Amniotic epithelial cell (primary cell): ENCODE results near the gene ANKS1B.

Experiments used
- DNase-seq: peaks from one replicate; pipeline ENCODE4 v3.0.0-alpha.2; 2010; ENCODE audit warnings: low read depth

ANKS1B gene

DNA sequence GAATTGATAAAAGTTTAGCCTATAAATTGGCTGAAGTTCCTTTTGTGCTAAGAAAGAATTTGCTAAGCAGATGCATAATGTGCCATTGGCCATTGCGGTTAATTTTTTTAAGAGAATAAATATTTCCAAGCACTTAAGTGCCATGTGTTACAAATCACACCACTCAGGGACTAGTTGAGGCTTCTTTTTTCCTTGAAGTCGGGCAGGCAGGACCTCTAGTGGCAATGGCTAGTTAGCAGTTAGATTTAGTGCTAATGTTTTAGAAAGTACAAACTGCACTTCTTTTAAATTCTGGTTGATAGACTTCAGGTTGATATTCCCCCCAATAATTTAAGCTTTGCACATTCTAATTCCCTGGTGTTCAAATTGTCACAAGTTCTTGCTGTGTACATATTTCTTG is 1045.4 kb downstream of the ANKS1B start:
- peak; percentile 16 for DNase-seq

DNA sequence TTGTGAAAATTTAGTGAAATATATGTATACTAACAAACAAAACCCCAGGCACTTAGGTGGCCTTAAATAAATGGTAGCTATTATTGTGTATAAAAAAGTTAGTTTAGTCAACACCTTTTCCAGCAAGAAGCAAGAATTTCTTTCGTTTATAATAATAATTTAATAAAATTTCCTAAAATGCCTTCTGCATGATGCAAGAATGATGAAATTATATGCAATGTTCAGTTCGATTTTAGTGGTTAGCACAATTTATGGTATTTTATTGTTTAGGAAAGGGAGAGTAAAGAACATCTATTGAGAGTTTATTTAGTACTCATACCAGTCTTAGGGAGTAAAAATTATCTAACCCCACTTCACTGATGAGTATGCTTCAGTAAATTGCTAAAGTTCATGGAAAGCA is 1048.9 kb downstream of the ANKS1B start:
- DNase-seq, result no peak

DNA sequence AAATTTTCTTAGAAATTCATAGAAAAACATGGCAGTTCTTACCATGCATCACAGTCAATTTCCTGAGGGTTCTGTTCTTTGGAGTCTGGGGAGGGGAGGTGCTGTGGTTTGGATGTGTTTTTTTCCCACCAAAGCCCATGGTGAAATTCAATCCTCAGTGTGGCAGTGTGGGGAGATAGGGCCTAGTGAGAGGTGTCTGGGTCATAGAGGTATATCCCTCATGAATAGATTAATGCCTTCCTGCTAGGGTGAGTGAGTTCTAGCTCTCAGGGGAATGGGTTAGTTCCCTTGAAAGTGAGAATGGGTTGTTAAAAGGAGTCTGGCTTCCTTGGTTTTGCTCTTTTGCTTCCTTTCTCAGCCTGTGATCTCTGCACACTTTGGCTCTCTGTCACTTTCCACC is 1061.9 kb downstream of the ANKS1B start:
- DNase-seq, result no peak

DNA sequence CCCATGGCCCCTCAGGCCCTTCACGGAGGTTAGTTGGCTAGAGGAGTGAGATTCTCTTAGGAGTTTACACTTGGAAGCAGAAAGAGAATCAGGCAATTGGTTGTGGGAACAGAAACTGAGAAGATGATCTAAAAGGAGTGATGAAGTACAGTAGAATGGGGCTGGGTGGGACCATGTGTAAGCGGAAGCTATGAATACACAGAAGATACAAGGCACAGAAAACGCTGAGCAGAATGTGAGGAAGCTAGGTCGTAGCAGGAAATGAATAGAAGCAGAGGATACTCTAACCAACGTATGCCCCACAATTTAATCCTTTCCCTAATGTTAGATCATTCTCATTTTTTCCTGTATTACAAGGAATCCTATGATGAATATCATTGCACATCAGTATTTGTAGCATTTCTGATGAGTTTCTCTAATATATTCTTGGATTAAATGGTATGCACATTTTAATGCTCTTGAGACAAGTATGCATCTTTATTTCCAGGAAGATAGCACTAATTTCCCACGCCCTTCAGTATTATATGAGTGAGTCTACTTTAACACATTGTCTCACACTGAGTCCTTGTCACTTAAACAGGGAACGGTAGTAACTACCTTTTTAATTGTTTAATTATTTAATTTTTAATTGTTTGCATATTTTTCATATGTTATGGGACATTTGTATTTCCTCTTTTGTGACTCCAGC is 1066.4 kb downstream of the ANKS1B start:
- no peak for DNase-seq

DNA sequence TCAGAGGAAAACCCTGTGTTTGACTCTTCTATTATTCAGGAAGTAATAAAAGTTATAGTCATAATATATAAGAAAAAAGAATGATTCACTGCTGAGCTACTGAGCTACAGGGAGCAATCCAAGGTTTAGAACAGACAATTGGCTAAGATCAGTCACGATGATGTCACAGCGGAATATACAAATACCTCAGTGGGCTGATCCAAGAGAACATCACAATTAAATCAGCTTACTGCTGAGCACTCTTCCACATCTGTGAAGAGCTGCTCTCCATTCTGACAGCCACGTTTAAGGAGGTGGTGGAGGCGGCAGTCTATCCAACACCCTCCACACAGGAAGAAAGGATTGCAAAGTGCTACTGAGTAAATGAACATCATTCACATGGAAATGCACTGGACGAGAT is 1068.6 kb downstream of the ANKS1B start:
- no peak for DNase-seq

DNA sequence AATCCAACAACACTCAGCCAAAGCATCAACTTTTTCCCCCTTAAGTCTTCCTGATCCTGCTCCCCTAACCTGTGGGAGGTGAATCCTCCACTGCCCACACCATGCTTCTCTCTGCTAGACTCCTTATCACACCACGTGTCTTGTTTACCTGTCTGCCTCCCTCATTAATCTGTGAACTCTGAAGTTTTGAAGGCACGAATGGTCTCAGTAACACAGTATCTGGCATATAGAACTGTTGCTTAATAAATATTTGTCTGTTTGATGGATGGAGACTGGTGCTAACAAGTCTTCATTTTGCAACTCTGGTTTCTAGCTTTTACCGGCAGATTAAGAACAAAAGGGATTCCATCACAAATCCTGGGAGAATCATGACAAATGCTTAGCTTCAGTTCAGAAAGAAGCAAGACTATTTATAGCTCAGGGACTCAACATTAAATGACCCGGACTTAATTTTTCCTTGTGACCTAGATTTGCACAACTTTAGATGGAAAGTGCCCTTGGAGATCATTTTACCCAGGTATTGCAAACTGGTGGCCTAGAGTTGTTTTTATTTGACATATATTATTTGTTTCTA is 1072.2 kb downstream of the ANKS1B start:
- peak; percentile 4 for DNase-seq

DNA sequence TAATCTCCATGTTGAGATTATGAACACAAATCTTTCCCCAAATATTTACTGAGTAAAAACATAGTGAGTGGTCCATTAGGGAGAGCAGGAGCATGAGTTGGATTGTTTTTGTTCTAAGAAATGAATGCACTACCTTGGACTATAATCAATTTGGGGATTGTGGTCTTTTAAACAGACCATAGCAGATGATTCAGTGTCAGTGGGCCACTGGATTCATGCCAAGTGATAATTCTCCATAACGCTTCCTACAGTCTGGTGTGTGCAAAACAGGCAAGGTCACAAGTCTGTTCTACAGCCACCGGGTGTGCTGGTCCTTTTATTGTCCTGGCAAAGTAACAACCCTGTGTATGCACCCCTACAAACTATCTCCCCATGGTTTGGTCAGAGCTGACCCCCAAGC is 1073.3 kb downstream of the ANKS1B start:
- no peak for DNase-seq

DNA sequence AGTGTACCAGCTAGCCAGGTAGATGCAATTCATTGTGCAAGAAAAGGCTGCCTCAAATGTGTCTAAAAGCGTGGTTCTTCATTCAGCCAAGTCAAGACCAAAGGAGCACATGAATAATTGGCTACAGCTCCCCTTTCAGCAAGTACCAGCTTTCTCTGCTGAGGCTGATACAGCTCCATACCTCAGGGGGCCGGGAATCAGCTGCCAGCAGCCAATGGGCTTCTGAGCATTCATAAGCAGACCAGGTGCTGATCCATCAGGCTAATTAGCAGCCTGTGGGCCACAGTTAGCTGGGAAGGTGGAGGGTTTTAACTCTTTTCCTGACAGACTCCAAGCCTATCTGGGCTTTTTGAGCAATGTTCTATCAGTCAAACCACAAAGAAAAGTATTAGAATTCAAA is 1075.0 kb downstream of the ANKS1B start:
- no peak for DNase-seq

DNA sequence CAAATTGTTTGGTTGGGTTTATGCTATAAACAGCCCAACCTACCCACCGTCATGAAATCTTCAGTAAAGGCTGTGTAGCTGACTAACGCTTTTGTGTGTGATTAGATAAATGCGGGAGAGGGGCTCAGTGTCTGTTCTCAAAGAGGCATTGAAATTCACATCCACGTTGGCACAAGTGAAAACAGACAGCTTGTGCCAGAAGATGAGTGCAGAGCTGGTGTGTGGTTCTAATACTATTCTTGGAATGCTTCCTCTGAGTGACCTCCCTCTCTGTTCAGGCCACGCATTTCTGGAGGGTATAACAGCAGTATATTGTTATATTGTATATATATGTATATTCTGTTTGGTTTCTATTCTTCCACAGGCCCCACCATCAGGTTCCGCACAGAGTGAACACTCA is 1075.9 kb downstream of the ANKS1B start:
- DNase-seq, result no peak

DNA sequence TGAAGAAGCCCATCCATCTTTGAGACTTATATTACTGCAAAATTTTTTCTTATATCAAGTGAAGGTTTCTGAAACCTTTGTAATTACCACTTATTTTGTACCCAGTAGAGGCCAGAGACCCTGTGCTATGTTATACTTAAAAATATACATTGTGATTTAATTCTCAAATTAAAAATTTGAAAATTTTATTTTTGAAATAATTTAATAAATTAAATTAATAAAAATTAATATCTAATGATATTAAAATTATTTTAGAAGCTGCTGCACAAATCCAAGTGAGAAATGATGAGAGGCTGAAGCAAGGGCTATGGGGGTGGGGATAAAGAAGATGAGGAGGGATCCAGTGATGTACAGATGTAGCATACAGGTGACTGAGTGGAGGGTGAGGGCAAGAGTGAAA is 1080.9 kb downstream of the ANKS1B start:
- no peak for DNase-seq

DNA sequence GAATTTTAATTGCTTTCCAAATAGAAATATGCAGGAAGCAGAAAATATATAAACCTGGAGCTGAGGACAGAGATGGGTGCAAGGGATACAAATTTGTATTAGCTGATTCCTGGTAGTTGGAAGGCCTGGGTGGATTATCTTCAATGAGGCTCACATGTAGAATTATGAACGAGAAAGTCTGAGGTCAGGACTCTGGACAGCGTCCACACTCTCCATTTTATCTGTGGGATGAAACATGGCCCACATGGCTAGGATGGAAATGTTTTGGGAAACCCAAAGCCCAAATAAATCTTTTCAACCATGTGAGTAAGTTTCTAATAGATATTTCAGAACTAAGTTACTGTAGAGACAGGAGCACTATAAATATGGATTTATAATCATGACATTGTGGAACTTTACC is 1083.5 kb downstream of the ANKS1B start:
- DNase-seq, result no peak

DNA sequence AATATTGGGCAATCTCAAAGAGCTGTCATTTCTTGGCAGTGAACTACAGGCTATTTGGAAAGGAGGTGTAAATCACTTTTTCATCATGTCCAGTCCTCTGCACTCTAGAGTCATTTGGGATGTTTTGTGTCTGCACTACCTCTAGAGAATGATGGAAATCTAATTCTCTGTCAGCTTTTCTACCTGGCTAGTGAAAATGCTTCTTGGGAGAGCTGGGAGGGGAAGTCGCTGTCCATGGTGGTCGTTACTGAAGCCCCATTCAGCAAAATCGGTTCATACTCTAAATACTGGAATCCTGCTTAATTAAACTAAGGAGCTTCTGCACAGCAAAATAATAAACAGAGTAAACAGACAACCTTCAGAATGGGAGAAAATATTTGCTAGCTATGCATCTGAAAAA is 1087.8 kb downstream of the ANKS1B start:
- peak; percentile 11 for DNase-seq

DNA sequence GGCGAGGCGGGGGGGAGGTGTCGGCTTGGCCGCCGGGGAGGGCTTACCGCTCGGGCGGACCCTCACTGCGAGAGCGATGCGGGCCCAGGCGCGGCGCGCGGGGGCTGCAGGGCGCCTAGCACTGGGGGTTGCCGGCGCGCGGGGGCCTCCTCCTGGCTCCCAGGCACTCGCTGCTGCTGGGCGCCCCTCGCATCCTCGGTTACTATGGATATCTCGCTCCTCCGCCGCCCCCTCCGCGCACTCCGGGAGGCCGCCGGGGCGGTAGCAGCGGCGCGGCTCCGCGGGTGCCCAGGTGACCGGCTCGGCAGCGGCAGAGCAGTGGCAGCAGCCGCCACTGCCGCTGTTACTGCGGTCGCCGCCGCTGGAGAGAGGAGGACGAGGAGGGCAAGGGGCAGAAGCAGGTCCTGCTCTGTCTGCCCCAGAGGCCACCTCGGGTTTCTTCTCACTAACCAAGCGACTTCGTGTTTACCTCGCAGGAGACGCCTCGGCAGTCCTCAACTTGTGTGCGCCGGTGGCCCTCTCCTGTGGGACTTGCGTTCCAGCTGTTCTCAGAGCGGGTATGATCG is 1089.6 kb downstream of the ANKS1B start:
- DNase-seq, result no peak

DNA sequence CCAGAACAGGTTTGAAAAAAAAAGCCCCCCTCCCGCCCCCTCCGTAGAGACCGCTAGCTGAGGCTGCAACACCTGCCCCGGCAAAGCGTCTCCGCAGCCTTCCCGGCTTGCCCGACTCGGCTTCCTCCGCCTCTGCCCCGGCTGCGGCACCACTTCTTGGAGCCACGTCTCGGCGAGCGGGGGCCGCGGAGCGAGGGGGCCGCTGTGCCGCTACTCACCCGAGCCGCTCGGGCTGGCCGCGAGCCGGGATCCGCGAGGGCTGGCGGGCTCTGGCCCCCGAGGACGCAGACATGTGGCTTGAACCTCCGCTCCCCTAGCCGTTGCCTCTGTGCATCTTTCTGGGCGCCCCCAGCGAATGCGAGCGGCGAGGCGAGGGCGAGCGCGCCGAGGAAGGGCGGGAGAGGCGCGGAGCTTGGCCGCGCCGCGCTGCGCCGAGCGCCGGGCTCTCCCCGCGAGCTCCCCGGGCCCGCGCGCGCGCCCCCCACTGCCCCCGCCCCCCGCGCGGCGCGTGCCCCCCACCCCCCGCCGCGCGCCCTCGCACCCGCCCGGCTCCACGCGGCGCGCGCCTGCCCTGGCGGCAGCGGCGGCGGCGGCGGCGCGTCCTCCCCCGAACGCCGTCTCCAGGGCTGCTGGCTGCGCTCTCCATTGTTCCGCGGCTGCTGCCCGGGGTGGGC is 1090.2 kb downstream of the ANKS1B start:
- no peak for DNase-seq

DNA sequence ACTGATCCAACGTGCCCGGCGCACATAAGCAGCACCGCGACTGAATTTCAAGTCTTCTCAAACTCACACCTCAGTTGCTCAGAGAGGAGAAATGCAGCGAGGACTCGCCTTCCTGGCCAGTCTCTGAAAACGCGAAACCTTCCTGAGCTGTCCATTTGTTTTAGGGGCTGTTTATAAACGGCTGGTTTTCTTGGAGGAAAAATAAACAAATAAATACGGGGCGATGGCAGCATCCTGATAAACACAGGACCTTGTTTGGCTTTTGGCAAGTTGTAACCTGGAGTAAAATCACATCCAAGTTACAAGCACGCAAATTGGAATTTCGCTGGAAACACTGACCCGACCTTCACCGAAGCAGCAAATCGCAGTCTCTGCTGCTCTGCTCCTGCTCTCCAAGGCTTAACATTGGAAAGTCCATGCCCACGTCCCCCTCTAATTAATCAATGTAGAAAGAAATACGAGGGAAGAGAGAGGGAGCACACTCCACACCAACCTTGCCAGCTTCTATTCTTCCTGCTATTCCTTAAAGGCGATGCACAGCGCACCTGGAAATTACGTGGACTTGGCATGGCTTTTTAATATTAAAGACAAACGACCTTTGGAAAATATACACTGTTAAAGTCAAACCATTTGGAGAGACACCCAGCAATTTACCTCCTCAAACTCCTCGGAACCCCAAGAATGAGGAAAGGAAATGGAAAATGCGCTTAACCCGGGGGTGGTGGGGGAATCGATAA is 1090.9 kb downstream of the ANKS1B start:
- no peak for DNase-seq

DNA sequence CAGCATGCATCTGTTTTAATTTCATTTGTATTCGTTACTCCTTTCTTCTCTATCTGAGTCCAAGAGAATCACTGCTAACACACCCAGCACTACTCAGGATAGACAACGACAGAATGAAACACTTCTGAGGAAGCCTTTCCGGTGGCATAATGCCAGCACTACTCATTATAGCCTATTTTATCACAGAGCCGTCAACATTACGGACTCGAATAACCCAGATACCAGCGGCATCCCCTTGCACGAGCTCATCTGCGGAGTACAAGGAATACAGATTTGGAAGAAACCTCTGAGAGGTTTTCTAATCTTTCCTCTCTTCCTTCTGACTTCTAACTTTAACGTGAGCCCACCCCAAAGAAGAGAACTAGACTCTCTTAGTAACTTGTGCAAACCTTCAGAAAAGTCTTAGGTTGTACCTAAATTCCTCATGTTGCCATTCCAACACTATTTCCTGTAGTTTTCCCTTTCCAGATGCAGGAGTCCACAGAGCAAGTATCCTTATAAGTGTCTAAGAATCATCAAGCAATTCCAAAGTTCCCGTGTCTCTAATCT is 1091.5 kb downstream of the ANKS1B start:
- no peak for DNase-seq

DNA sequence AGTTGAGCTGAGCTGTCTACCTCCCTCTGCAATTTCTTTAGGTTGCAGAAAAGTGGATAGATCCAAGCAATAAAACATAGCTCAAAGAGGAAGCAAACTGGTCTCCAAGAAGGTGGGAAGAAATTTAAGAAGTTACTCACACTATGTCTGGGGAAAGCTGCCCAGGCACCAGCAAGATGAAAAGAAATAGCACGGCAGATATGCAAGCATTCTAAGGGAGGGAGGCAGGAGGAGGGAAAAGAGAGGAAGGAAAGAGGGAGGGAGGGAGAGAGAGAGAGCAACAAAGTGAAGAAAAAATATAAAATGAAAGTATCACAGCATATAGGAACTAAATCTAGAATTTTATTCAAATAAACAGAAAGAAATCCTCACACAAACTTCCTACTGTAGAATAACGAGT is 1099.0 kb downstream of the ANKS1B start:
- DNase-seq, result no peak

DNA sequence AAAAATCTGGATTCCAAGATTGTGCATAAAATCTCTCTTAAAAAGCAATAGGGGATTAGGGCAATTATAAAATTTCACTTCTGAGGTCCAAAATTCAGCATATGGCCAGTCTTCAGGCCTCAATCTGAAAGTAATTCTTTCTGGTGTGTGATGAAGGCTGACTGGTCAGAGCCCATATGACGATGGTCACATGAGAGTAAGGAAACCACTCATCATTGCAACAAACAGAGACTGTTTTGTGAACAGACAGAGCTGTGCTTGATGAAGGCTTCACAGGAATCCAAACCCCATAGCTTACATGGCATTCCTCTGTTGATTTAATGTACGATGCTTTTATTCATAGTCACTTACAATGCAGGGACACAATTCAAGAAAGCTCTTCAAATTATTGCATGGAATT is 1101.5 kb downstream of the ANKS1B start:
- DNase-seq, result no peak

DNA sequence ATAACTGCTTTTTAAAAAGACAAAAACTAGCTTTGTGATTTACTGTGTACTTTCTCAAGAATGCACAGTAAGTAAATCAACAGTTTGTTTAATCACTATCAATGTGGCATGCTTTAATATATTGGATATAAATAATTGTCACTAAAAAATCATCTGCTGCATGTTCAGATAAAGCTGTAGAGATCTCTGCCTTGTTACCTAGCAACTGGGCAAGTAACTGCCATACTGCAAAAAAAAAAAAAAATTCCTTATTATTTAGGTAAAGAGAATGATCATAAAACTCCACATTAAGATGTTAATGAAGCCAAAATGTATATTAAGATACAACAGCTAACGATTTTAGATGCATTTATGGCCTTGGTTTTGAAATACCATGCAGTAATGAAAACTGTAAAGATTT is 1102.2 kb downstream of the ANKS1B start:
- no peak for DNase-seq

DNA sequence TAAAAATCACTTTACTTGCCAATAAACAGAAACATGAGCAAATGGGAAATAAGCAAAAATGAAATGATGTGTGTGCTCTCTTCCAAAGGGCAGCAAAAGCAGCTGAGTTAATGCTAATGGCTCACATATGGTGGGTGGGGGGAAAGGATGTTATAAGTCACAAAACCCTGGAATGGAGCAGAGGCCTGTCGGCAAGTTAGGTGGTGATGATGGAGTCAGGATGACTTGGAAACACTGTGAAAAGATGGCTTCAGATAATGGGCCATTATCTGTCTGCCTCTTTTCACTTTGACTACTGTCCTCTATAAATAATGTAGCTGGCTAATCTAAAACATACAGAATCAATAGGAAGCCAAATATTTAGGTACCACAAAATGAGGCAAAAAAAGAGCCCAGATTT is 1111.0 kb downstream of the ANKS1B start:
- DNase-seq, result no peak

DNA sequence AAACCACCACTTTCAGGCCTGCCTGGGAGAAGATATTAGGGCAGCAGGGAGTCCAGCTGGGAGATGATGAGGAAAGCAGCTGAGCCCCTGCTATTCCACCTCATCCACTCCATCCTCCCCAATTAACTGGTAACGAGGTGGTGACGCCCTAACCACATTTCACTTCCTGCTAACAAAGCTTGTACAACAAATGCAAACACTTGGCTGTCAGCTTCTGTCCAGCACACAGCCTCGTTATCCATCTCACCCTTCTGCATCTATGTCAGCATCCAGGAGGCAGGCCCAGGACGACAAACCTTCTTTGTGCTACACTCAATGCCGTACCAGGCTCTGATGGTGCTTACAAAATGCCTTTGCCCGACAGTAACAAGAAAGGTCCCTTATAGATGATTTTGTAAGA is 1114.2 kb downstream of the ANKS1B start:
- DNase-seq, result no peak

DNA sequence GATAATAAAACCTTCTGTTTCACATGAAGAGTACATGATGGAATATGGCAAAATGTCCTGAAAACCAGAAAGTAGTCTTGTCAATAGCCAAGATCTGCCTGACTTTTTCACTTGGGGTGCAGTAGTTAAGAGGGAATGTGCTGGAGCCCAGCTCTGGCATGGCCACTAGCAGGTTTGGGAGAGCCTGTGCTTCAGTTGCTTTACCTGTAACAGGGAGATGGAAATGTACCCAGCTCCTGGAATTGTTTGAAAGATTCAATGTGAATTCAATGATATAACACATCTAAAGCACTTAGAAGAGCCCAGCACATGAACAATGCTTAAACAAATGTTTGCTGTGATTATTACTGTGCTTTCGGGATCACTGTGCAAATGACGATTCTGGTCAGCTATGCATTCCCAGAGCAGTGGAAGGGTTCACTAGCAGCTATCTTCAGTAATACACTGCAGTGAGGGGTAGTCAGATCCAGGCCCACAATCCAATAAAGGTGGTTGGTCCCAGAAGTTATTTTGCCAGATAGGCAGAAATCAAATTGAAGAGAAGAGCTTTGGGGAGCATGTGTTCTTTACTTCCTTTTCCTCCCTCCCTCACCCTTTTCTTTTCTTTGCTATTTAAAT is 1114.7 kb downstream of the ANKS1B start:
- no peak for DNase-seq
